ENCODE results near the gene RBP3. TPM values are rescaled to one million over a fixed set of nuclear protein-coding genes. Genes with fewer than 3 reads are reported as not detected.

RBP3 gene
- total RNA-seq, 1 donor from 2014 or later, result not detected

DNA sequence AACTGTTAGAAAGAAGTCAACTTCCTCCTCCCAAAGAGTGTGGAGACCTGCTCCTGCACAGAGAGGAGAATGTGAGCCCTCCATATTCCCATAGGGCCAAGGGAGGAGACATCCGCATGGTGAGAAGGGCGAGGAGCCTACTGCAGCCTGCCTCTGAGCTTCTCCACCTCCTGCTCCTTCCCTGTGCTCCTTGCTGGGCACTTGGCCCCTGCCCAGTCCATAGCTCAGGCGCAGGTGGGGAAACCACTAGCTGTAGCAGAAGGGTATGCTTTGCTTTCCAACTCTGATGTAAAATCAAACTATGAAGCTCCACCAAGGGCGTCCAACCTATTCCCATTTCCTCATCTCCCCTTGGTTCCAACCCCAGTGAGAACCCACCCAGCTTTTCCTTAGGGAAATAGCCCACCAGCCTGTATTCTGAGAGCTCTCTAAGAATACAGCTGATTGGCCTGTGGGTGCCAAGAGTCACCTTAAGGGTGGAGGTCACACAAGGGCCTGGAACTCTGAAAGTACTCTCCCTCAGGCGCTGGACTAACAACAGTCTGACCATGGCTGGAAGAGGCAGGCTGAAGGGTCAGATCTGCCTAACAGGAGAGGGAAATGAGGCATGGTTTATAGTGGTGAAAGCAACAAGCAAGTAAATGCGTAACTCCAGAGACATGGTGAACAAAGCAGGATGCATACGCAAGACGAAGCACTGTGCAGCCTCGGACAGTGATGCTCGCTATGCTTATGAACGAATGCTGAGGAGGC is 22.0 kb downstream of the RBP3 start:
- TF ChIP-seq EZH2 (IDR thresholded peaks at IDR 0.05) (no peak), EZH2phosphoT487 (IDR thresholded peaks at IDR 0.05) (no peak)
- TF ChIP-seq, protein P1, sequence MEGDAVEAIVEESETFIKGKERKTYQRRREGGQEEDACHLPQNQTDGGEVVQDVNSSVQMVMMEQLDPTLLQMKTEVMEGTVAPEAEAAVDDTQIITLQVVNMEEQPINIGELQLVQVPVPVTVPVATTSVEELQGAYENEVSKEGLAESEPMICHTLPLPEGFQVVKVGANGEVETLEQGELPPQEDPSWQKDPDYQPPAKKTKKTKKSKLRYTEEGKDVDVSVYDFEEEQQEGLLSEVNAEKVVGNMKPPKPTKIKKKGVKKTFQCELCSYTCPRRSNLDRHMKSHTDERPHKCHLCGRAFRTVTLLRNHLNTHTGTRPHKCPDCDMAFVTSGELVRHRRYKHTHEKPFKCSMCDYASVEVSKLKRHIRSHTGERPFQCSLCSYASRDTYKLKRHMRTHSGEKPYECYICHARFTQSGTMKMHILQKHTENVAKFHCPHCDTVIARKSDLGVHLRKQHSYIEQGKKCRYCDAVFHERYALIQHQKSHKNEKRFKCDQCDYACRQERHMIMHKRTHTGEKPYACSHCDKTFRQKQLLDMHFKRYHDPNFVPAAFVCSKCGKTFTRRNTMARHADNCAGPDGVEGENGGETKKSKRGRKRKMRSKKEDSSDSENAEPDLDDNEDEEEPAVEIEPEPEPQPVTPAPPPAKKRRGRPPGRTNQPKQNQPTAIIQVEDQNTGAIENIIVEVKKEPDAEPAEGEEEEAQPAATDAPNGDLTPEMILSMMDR (IDR thresholded peaks at IDR 0.05), result no peak
- Histone ChIP-seq H3K9me3 (ENCODE audit: low read depth) (no peaks in the 10 kb centered on the region), H3K4me2 (no peak overlapping the region), H3F3A (ENCODE audit: low read depth) (no peaks in the 10 kb centered on the region), H4K20me1 (ENCODE audit: low read depth) (no peaks in the 10 kb centered on the region), H3K4me1 (no peaks in the 10 kb centered on the region), H3K9ac (no peak overlapping the region), H2AFZ (replicated peaks) (no peak overlapping the region), H3K27me3 (no peaks in the 10 kb centered on the region), H3K27ac (no peak overlapping the region), H3K36me3 (no peaks in the 10 kb centered on the region), H3K4me3 (no peak overlapping the region), H3K79me2 (ENCODE audit: low read depth) (no peaks in the 10 kb centered on the region)
- DNase-seq (ENCODE audit: low spot score), result no peak
- peaks cover 4% of the 10 kb centered on the region for H3K27me3 Mint-ChIP-seq (ENCODE audit: insufficient read depth, low read depth)
- peaks cover 2% of the 10 kb centered on the region for H3K9me3 Mint-ChIP-seq
- H3K27ac Mint-ChIP-seq, result no peak overlapping the region
- peaks cover 5% of the 10 kb centered on the region for H3K4me1 Mint-ChIP-seq
- no peaks in the 10 kb centered on the region for H3K36me3 Mint-ChIP-seq
- no peak overlapping the region for H3K4me3 Mint-ChIP-seq

DNA sequence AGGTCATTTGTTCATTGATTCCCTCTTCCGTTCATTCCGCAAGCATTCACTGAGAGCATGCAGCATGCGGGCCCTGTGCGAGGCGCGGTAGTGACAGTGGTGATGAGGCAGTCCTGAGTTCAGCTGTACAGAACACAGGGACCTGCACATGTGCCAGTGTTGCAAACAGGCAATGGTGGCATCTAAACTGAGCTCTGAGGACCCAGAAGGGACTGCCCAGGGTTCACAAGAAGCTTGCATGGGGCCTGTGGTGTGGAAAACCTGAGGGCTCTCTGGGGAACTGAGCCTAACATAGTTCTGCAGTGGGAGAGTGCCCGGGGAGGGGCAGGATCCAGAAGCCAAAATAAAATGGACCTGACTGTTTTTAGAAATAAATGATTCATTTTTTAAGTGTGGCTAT is 22.7 kb downstream of the RBP3 start:
- H3K4me3 ChIP-seq, result no peak overlapping the region
- TF ChIP-seq, protein P1 (IDR thresholded peaks at IDR 0.05), result no peak
- no peak for TF ChIP-seq EZH2 (IDR thresholded peaks at IDR 0.05)
- no peak for TF ChIP-seq EZH2phosphoT487 (IDR thresholded peaks at IDR 0.05)
- DNase-seq (ENCODE audit: low spot score), result no peak
- no peaks in the 10 kb centered on the region for H3K79me2 ChIP-seq (ENCODE audit: low read depth)
- no peaks in the 10 kb centered on the region for H3K36me3 ChIP-seq
- Mint-ChIP-seq H3K4me3 (no peak overlapping the region), H3K9me3 (peaks cover 2% of the 10 kb centered on the region), H3K27me3 (ENCODE audit: insufficient read depth, low read depth) (peaks cover 4% of the 10 kb centered on the region), H3K27ac (no peak overlapping the region), H3K36me3 (no peaks in the 10 kb centered on the region), H3K4me1 (peaks cover 5% of the 10 kb centered on the region)
- no peaks in the 10 kb centered on the region for H3K27me3 ChIP-seq
- no peaks in the 10 kb centered on the region for H4K20me1 ChIP-seq (ENCODE audit: low read depth)
- no peaks in the 10 kb centered on the region for H3K4me1 ChIP-seq
- no peaks in the 10 kb centered on the region for H3F3A ChIP-seq (ENCODE audit: low read depth)
- no peak overlapping the region for H3K27ac ChIP-seq
- H3K9ac ChIP-seq, result no peak overlapping the region
- no peak overlapping the region for H3K4me2 ChIP-seq
- no peak overlapping the region for H2AFZ ChIP-seq (replicated peaks)
- no peaks in the 10 kb centered on the region for H3K9me3 ChIP-seq (ENCODE audit: low read depth)

DNA sequence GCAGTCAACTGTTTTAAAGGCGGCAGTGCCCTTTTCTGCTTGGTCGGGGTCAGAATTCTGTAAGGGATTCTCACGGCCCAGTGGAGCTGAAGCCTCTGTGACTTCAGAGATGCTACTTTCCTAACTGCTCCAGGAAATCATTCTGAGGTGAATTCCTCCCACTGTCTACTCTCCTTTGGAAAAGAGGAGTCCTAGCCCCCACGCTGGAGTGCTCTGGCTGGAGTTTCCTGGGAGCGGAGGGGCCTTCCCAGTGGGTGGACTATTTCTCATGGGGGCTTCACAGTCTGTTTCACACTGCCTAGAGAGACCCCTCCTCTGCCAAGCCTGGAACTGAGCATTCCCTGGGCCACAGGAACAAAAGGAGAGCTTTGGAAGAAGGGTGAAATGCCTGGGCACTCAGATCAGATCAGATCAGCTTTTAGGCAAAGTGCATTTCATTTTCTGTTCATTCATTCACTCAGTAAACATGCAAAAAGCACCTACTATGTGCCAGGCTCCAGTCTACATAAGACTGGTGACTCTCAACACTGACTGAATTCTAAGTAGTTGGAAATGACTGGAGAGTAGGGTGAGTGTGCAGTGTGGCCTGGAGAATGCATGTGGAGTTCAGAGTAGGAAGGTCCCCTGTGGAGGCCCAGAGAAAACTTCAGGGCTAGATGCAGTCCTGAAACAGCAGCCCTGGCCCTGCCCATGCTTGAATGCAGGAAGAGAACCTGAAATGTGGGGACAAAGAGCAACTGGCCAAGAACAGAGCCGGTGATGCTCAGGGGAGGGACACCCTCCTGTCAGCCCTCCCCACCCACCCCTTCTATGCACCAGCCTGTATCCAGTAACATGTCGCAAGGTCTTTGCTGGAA is 23.7 kb downstream of the RBP3 start:
- Histone ChIP-seq H3K27ac (no peak overlapping the region), H3K4me1 (no peaks in the 10 kb centered on the region), H3K4me2 (no peak overlapping the region), H3F3A (ENCODE audit: low read depth) (no peaks in the 10 kb centered on the region), H3K9ac (no peak overlapping the region), H3K9me3 (ENCODE audit: low read depth) (no peaks in the 10 kb centered on the region), H2AFZ (replicated peaks) (no peak overlapping the region), H3K27me3 (no peaks in the 10 kb centered on the region), H3K79me2 (ENCODE audit: low read depth) (no peaks in the 10 kb centered on the region), H3K36me3 (no peaks in the 10 kb centered on the region), H3K4me3 (no peak overlapping the region), H4K20me1 (ENCODE audit: low read depth) (no peaks in the 10 kb centered on the region)
- peaks cover 1% of the 10 kb centered on the region for H3K9me3 Mint-ChIP-seq
- H3K36me3 Mint-ChIP-seq, result no peaks in the 10 kb centered on the region
- peaks cover 4% of the 10 kb centered on the region for H3K27me3 Mint-ChIP-seq (ENCODE audit: insufficient read depth, low read depth)
- H3K4me1 Mint-ChIP-seq, result peaks cover 5% of the 10 kb centered on the region
- no peak overlapping the region for H3K4me3 Mint-ChIP-seq
- TF ChIP-seq EZH2phosphoT487 (IDR thresholded peaks at IDR 0.05), result no peak
- TF ChIP-seq, protein P1 (IDR thresholded peaks at IDR 0.05), result no peak
- no peak for TF ChIP-seq EZH2 (IDR thresholded peaks at IDR 0.05)
- no peak for DNase-seq (ENCODE audit: low spot score)
- H3K27ac Mint-ChIP-seq, result no peak overlapping the region
